ENCODE results near the gene CD300LD. TPM values are rescaled to one million over a fixed set of nuclear protein-coding genes. Genes with fewer than 3 reads are reported as not detected.
"Not testable (repeated sequence)": the region's sequence is repeated elsewhere in the genome, so short reads cannot be mapped to it uniquely, and the experiment has no call there.

The CD300LD gene
- total RNA-seq, 1 donor from 2014 or later: not detected

DNA sequence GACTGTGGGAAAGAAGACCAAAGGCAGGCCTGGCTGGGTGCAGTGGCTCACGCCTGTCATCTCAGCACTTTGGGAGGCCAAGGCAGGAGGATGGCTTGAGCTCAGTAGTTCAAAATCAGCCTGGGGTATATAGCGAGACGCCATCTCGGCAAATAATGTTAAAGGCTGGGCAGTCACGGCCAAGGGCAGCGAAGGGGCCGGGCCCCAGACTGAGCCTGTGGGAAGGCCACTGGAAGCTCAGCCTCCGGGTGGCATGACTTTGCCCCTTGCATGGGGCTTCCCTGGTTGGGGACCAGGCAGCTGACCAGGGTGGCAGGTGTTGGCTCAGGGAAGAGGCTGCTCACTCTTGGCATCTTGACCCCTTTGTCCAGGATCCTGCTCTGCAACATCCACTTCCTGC is 14.0 kb upstream of the CD300LD start:
- no peak for ATAC-seq

DNA sequence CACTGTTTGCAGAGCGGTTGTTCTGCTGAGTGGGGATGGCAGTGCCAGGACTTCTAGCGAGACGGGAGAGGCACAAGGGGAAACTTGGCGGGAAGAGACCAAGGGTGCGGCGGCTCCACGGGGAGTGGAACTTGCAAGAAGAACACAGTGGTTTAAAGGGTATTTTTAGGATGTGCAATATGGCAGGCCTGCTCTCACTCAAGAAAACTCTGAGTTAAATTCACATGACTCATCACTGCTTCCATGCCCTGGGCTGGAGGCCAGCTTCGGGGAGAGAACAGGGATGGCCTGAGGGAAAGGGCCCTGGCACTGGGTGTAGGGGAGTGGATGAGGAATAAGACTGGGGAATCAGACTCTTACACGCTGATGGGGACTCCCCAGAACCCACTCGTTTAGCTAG is 13.3 kb upstream of the CD300LD start:
- peak; percentile 81 for ATAC-seq

DNA sequence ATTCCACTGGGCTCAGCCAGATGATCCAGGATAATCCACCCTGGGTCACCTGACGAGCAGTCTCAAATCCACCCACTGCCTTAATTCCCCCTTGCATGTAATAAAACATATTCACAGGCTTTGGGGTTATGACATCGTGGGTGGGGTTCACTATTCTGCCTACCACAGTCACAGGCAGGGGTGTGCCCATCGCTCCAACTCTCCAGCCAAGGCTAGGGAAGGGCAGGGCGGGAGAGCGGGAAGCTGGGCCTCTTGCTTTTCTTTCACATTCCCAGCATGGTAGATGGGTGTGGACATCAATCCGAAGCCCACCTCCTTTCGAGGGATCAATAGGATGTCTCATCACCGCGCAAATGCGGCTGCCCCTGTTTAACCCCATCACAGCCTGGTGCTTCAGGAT is 12.7 kb upstream of the CD300LD start:
- ATAC-seq: peak; percentile 91

DNA sequence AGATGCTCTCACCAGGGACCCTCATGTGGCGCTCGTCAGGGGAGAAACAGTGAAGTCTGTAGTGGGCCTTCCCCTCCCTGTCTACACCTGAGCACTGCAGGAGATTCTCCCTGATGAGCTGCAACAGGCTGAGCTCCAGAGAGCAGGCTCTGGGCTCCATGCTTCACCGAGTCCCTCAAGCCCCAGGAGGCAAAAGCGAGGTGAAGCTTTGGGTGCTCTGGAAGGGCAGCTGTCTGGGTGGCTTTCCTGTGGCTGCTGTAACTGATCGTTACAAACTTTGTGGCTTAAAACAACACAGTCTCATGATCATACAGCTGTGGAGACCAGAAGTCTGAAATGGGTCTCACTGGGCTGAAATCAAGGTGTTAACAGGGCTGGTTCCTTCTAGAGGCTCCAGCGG is 12.1 kb upstream of the CD300LD start:
- ATAC-seq: no peak

DNA sequence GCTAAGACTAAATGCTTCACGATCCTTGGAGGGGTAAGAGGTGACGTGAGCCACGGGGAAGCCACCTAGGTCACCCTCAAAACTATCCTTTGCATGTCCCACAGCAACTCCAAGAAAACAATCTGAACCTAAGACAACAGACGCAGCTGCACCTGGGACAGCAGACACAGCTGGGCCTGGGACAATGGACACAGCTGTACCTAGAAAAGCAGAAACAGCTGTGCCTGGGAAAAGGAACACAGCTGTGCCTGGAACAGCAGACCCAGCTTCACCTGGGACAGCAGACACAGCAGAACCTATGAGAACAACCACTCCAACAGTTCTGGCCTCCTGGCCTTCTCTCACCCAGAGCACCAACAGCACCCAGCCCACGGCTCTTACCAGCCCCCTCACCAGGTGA is 11.7 kb upstream of the CD300LD start:
- no peak for ATAC-seq

DNA sequence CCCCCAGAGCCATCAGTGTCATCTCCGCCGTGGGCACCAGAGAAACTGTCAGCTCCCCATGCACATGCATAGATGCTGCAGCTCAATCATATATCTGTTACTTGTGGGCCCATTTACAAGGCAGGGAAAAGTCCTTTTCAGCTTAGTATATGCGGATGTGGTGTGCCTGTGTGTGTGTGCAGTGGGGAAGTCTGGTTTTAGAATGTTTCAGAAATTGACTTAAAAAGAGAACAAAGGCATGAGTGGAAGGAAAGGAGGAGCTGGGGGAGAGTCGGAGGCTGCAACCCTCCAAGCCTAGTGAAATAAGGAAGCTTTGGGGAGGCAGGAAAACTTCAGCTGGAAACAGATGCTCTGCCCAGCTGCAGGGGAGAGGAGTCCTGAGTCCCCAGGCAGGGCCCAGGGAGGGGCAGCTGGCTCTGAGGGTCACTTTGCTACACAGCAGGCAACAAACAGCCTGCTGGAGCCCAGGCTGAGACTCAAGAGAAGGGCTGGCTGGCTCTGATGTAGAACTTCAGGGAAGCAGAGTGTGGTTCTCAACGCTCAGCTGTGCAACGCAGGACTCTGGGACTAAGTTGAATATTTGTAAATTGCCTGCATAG is 11.1 kb upstream of the CD300LD start:
- ATAC-seq: no peak

DNA sequence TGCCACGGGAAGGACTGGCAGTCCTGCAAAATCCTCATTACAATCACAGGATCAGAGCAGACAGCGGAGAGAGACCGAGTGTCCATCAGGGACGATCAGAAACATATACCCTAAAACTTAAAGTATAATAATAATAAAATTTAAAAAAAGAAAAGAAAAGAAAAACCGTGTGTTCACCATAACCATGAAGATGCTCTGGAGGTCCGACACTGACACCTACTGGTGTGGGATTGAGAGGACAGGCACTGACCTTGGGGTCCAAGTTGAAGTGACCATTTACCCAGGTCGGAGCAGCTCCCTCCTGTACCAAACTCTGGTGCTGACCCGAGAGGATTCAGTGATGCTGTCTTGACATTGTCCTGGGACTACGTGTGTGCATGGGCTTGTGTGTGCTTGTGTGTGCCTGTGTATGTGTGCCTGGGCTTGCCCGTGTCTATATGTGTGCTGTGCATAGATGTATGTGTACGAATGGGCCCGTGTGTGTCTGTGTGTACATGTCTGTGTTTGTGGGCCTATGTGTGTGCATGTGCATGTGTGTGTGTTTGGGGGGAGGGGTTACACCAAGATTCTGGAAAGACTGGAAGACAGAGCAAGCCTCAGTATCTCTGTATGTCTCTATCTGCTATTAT is 10.0 kb upstream of the CD300LD start:
- ATAC-seq: peak; percentile 15

DNA sequence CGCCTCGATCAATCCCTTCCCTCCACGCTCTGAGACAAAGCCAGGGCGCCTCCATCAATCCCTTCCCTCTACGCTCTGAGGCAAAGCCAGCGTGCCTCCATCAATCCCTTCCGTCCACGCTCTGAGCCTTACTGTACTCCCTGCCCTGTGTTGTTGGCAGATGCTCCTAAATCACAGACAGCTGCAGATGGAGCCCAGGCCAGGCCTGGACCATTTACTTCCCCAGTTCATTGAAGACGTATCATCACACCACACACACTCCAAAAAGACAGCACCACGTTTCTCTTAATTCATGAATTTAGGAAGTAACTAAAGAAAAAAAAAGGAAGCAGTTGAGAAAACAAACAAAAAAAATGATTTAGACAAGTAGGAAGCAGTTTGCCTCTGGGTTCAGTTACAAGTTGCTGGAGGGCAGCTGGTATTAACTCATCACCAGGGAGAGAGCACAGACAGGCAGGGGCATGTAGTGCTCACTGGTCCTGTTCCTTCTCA is 7.4 kb upstream of the CD300LD start:
- ATAC-seq: no peak

DNA sequence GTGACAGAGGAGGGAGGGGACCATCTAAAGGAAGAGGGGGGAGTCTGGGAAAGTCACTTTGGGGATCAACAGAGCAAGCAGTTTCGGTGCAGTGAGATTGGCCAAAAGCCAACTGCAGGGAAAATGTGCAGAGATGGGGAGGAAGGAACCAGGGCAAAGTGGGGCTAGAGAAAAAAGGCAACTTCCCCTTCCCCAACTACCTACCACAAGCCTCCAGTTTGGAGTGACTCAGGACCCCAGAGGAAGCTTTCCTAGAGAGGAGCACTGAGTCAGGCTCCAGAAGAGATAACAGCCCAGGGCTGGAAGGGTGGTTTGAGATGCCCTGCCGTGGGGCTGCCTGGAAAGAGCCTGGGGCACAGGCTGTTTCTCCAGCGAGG is 6.9 kb upstream of the CD300LD start:
- no peak for ATAC-seq

DNA sequence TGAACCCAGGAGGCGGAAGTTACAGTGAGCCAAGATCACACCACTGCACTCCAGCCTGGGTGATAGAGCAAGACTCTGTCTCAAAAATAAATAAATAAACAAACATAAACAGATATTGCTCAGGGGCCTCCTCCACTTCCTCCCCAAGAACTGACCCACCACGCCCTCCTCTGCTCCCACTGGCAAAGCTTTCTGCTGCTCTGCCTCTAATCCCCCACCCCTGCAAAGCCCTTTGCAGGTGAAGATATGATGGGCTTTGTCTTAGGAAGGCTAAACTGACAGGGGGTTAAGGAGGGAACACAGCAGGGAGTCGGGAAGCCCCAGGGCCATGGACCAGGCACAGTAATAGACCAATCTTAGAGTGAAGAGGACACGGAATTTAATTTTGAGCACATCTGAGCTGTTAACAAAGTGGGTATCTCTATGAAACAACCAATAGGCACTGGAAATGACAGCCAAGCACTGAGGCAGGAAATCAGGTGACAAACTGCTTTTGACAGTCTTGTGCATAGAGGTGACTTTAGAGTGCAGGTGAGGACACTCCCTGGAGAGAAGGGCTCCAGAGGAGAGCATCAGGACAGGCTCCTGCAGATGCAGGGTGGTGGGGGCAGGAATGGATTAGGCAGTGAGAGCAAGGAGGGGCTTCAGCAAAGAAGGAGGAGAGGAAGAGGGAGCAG is 6.4 kb upstream of the CD300LD start:
- no peak for ATAC-seq

DNA sequence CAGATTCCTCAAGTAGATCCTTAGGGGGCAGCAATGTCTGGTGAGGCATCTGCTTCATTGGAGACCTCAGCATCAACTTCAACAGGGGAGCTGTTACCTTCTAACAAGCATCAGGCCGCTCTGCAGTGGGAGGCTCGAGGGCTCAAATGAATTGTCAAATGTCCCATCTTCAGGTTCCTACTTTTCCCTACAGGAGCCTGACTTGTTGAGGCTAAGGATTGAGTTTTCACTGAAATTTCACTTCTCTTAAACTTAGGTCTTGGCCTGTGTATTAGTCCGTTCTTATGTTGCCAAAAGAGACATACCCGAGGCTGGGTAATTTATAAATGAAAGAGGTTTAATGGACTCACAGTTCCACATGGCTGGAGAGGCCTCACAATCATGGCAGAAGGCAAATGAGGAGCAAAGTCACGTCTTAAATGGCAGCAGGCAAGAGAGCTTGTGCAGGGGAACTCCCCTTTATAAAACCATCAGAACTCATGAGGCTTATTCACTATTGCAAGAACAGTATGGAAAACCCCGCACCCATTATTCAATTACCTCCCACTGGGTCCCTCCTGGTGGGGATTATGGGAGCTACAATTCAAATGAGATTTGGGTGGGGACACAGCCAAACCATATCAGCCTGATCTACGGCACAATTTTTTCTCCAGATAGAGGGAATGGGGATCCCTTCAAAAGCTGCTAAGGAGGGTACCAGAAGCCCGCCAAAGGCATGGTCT is 5.1 kb upstream of the CD300LD start:
- ATAC-seq: no peak

DNA sequence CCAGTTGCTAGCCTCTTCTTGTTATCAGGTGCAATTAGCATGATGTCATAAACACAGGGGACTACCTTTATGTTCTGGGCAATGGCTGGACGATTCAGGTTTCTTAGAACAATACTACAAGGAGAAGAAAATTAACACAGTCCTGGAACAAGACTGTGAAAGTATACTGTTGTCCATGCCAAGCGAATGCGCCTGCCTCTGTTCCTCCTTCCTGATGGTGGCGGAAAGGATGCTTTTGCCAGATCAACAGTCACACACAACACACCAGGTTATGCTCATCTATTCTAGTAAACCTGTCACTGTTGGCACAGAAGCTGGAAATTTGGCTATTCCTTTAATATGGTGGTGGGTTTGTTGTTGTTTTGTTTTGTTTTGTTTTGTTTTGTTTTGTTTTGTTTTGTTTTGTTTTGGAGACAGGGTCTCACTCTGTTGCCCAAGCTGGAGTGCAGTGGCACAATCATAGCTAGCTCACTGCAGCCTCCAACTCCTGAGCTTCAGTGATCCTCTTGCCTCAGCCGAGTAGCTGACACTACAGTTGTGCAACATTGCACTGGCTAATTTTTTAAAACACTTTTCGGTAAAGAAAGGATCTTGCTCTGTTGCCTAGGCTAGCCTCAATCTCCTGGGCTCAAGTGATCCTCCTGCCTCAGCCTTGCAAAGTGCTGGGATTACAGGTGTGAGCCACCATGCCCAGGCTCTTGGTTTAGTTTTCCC is 3.1 kb upstream of the CD300LD start:
- ATAC-seq: no peak

DNA sequence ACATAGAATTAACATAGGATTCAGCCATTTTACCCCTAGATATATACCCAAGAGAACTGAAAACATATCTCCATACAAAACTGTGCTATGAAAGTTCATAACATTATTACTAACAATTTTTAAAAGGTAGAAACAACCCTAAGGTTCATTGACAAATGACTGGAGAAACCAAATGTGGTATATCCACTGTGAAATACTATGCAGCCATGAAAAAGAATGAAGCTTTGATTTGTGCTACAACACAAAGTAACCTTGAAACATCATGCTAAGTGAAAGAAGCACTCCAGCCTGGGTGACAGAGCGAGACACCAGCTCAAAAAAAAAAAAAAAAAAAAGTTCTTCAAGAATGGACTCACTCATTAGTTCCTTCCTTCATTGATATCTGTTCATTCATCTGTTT is 580 bp downstream of the CD300LD start:
- ATAC-seq: no peak

DNA sequence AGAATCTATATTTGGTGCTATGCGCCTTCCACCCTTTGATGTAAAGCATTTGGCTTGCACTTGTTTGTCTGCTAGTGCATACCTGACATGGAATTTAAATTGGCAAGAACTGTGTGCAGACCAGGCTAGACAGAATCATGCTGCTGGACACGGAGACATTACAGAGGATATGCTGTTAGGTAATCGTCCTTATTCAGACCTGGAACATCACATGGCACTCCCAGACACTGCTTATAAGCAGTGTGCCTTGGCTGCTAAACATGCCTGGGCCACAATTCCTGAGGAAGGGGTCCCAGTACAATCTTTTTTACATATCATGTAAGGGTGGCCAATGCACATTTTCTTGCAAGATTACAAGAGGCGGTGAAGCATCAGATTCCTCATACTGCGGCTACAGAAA is 6.4 kb downstream of the CD300LD start:
- ATAC-seq: no peak

DNA sequence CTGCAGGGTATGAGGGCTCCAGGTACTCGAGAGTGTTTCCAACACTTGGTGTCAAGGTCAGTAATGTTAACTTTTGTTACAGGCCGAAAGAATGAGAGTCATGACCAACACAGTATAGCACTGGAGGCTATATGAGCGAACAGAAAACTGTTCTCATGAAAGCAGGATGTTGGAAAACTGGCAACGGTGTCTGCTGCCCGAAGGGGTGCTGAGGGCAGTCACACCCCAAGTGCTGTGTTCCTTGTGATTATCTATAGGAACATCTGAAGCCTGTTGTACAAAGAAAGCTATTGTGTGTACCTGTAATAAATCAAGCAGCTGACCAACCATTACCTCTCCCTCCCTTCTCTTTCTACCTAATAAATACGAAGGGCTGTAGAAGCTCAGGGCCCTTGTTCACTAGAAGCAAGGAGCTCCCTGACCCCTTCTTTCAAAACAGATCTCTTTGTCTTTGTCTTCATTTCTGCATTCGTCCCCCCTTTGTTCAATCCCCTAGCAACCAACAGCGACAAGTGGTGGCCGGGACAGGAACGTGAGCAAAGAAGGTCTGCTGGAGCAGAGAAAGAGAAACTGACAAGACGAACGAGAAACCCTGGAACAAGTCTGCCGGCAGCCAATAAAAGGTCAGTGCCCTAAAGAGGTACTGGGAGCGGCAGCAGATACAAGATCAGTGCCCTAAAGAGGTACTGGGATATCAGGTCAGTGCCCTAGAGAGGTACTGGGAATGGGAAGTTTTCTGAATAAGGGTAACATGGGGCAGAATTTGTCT is 7.6 kb downstream of the CD300LD start:
- ATAC-seq: peak; percentile 48

DNA sequence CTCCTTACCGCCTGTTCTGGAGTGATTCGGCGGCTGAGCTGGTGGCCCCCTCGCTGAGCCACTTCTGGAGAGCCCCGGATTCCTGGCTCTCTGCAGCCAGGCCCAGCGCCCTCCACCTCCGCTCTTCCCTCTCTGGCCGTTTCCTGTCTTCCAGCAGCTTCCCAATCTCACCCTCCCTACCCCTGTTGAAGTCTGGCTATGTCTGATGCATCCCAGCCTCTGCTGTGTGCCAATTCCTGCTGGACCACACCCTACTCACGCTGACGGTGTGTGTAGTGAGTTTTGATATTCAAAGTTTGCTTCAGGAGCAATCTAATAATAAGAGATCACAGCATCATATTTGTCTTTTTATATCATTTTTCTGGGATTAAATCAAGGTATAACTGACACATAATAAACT is 9.4 kb downstream of the CD300LD start:
- ATAC-seq: peak; percentile 65

DNA sequence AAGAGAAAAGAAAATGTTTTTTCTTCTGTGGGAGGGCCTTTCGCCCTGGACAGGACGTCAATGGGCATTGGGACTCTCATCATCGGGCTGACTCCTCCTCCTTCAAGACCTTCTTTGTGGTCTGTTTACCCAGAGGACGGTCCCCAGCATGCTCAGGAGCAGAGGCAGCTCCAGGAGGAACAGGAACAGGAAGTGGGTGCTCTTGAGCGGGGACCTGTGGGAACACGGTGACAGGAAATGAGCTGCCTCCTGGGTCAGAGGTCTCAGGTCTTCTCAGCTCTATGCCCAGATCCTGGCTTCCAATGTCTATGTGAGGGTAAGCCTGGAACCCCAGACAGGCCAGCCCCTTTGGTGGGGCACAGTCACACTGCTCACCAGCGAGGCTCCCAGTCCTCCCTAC is 12.2 kb downstream of the CD300LD start:
- no peak for ATAC-seq

DNA sequence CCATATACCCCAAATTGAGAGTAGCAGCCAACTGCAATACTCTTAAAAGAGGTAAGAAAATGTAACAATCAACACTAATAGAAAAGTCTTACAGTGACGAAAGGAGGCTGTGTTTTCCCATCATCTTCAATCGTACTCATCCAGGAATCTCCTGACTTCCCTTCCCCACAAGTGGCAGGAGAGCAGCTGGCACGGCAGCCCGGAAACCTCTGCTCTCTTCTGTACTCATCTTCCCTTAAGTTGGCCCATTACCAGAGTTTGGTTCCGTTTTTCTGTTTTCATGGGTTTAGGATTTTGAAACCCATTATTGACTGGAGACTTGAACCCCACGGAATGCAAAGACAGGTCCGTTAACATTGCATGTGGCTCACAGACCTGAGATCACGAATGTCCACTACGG is 13.1 kb downstream of the CD300LD start:
- ATAC-seq: no peak

DNA sequence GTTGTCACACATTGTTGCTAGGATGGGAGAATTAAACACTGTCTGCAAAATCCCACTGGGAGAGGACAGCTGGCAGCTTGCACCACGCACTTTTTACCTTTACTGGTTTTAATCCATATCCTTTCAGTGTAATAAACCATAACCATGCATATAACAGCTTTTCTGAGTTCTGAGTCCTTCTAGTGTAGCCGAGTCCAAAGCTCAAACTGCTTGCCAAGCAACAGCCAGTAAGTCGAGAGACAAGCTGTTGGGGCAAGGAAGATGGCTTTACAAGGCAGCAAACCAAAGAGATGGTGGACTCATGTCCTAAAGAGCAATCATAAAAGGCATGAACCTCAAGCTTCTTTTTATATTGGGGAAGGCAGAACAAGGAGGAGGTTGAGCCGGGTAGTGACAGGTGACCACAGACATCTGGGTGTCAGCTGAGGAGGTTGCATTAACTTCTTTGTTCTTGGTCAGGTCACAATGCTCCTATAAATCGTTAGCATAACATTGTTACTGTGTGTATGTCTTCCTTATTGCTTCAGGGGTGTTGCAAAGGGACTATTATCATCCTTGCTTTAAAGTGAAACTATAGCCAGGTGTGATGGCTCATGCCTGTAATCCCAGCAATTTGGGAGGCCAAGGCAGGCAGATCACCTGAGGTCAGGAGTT is 17.5 kb downstream of the CD300LD start:
- ATAC-seq: no peak

DNA sequence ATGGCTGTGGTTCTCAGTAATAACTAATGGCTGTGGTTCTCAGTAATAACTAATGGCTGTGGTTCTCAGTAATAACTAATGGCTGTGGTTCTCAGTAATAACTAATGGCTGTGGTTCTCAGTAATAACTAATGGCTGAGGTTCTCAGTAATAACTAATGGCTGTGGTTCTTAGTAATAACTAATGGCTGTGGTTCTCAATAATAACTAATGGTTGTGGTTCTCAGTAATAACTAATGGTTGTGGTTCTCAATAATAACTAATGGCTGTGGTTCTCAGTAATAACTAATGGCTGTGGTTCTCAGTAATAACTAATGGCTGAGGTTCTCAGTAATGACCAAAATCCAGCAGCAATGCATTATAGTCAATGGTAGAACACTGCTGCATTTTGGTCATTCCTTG is 18.4 kb downstream of the CD300LD start:
- not testable (repeated sequence) for ATAC-seq

DNA sequence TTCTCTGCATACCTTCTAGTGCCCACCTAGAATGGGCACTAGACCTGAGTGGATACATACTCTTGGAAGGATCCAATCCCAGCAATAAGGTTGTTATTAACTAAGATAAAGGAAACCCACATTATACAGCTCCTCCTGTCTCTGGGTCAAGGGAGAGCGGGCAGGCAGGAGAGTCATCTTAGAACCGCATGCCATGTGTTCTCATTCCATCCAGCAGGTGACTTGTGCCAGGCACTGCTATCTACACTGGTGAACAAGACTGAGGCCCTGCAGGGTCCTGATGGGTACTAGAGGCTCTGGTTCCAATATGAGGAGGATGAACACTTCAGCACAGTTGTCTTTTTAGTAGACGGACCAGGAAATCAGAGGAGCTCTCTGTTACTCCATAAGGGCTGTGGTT is 18.9 kb downstream of the CD300LD start:
- ATAC-seq: no peak
